ENCODE measurements around the gene SNAP91.
A peak's percentile ranks its signal among the peaks of the same experiment; 100 is the strongest.

The SNAP91 gene

GRCh38 chr6:83511901-83512681 is 196.8 kb downstream of the SNAP91 start, which contains the start of gene PRSS35:
PRSS35 (plus strand) TSS chr6:83512534; CDS start chr6:83523442, 10,908 bp downstream.
- TF ChIP-seq CTCF (IDR thresholded peaks at IDR 0.05; ENCODE audit: control insufficient read depth, insufficient read depth, low read depth, low read length, missing control alignments), result peak; percentile 86
- DNase-seq (ENCODE audit: low read depth), result no peak
- H3K4me3 ChIP-seq (ENCODE audit: control insufficient read depth, low read depth, low read length), result peak within 1 kb of the TSS; percentile 56

- H3K4me3 ChIP-seq (ENCODE audit: control insufficient read depth, low read depth, low read length), result no peak overlapping the region
- DNase-seq (ENCODE audit: low read depth), result no peak
- no peak for TF ChIP-seq CTCF (IDR thresholded peaks at IDR 0.05; ENCODE audit: control insufficient read depth, insufficient read depth, low read depth, low read length, missing control alignments)
These were observed 197.6 kb downstream of the SNAP91 start for GRCh38 chr6:83511266-83511665.

GRCh38 chr6:83510791-83511190 is 198.1 kb downstream of the SNAP91 start:
- DNase-seq (ENCODE audit: low read depth), result no peak
- no peak overlapping the region for H3K4me3 ChIP-seq (ENCODE audit: control insufficient read depth, low read depth, low read length)
- no peak for TF ChIP-seq CTCF (IDR thresholded peaks at IDR 0.05; ENCODE audit: control insufficient read depth, insufficient read depth, low read depth, low read length, missing control alignments)

- TF ChIP-seq CTCF (IDR thresholded peaks at IDR 0.05; ENCODE audit: control insufficient read depth, insufficient read depth, low read depth, low read length, missing control alignments), result no peak
- no peak for DNase-seq (ENCODE audit: low read depth)
- no peak overlapping the region for H3K4me3 ChIP-seq (ENCODE audit: control insufficient read depth, low read depth, low read length)
These were observed 199.5 kb downstream of the SNAP91 start for GRCh38 chr6:83509441-83509840.

GRCh38 chr6:83505356-83505755 is 203.5 kb downstream of the SNAP91 start:
- no peak overlapping the region for H3K4me3 ChIP-seq (ENCODE audit: control insufficient read depth, low read depth, low read length)
- no peak for TF ChIP-seq CTCF (IDR thresholded peaks at IDR 0.05; ENCODE audit: control insufficient read depth, insufficient read depth, low read depth, low read length, missing control alignments)
- no peak for DNase-seq (ENCODE audit: low read depth)
